ENCODE measurements around the gene TNKS2. TPM values are rescaled to one million over a fixed set of nuclear protein-coding genes. Genes with fewer than 3 reads are reported as not detected.

Gene TNKS2
- total RNA-seq, 1 donor: 61.5 TPM

DNA sequence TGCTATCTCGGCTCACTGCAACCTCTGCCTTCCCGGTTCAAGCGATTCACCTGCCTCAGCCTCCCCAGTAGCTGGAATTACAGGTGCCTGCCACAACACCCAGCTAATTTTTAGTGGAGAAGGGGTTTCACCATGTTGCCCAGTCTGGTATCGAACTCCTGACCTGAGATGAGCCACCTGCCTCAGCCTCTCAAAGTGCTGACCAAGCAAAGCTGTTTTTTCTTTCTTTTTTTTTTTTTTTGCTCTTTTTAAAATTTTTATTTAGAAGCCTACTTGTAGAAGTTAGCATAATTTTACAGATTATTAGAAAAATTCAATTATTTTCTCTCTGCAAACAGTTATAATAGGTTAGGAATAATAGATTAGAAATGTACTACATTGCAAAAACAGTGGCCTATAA is 112.2 kb downstream of the TNKS2 start:
- H3K9me3 ChIP-seq (ENCODE audit: low read depth, low read length): no peaks in the 10 kb centered on the region
- TF ChIP-seq, protein P1, sequence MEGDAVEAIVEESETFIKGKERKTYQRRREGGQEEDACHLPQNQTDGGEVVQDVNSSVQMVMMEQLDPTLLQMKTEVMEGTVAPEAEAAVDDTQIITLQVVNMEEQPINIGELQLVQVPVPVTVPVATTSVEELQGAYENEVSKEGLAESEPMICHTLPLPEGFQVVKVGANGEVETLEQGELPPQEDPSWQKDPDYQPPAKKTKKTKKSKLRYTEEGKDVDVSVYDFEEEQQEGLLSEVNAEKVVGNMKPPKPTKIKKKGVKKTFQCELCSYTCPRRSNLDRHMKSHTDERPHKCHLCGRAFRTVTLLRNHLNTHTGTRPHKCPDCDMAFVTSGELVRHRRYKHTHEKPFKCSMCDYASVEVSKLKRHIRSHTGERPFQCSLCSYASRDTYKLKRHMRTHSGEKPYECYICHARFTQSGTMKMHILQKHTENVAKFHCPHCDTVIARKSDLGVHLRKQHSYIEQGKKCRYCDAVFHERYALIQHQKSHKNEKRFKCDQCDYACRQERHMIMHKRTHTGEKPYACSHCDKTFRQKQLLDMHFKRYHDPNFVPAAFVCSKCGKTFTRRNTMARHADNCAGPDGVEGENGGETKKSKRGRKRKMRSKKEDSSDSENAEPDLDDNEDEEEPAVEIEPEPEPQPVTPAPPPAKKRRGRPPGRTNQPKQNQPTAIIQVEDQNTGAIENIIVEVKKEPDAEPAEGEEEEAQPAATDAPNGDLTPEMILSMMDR (IDR thresholded peaks at IDR 0.05; ENCODE audit: extremely low read depth, low read depth, low read length): no peak
- H3K36me3 ChIP-seq (ENCODE audit: insufficient read depth, low read length): no peaks in the 10 kb centered on the region
- no peaks in the 10 kb centered on the region for H4K20me1 ChIP-seq (ENCODE audit: insufficient read depth, low read length)
- H3K27me3 ChIP-seq (ENCODE audit: insufficient read depth, low read length): peaks cover 10% of the 10 kb centered on the region
- H3K79me2 ChIP-seq (ENCODE audit: insufficient read depth, low read length): no peaks in the 10 kb centered on the region
- H3K27ac ChIP-seq (ENCODE audit: low read depth, low read length): no peak overlapping the region
- DNase-seq (ENCODE audit: insufficient read length, low spot score, missing footprints): no peak
- no peak overlapping the region for H3K4me3 ChIP-seq (ENCODE audit: insufficient read depth, low read length)
- H2AFZ ChIP-seq (ENCODE audit: low read length): no peak overlapping the region
- peaks cover 6% of the 10 kb centered on the region for H3K4me1 ChIP-seq (ENCODE audit: insufficient read depth, low read length)
- no peak overlapping the region for H3K4me2 ChIP-seq (ENCODE audit: insufficient read depth, low read length)

Small RNAs within 50 kb of the gene (small RNA-seq; reads per million reads assigned to genes)
- gene AL359198.2 (not detected), gene SRP9P1 (not detected)

Other genes with a start within 250 kb of the TNKS2 start
- 73.4 and 87.9 TPM in 2 replicates for gene PPP1R3C, start 165.4 kb upstream of the TNKS2 start, total RNA-seq
- gene FGFBP3, start 111.1 kb downstream of the TNKS2 start, total RNA-seq: 0.72 and 1.2 TPM in 2 replicates
- gene BTAF1, start 125.3 kb downstream of the TNKS2 start, total RNA-seq: 47.4 and 51.0 TPM in 2 replicates